ENCODE results near the gene LRIG1.

LRIG1 gene

GRCh38 chr3:66497985-66498671 is 2.7 kb downstream of the LRIG1 start:
- TF ChIP-seq, protein P1, sequence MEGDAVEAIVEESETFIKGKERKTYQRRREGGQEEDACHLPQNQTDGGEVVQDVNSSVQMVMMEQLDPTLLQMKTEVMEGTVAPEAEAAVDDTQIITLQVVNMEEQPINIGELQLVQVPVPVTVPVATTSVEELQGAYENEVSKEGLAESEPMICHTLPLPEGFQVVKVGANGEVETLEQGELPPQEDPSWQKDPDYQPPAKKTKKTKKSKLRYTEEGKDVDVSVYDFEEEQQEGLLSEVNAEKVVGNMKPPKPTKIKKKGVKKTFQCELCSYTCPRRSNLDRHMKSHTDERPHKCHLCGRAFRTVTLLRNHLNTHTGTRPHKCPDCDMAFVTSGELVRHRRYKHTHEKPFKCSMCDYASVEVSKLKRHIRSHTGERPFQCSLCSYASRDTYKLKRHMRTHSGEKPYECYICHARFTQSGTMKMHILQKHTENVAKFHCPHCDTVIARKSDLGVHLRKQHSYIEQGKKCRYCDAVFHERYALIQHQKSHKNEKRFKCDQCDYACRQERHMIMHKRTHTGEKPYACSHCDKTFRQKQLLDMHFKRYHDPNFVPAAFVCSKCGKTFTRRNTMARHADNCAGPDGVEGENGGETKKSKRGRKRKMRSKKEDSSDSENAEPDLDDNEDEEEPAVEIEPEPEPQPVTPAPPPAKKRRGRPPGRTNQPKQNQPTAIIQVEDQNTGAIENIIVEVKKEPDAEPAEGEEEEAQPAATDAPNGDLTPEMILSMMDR (IDR thresholded peaks at IDR 0.05), result no peak
- Histone ChIP-seq H3K27ac (peak overlapping the region; percentile 95), H3K4me3 (peak overlapping the region; percentile 98)
- DNase-seq (ENCODE audit: low spot score), result no peak

DNA sequence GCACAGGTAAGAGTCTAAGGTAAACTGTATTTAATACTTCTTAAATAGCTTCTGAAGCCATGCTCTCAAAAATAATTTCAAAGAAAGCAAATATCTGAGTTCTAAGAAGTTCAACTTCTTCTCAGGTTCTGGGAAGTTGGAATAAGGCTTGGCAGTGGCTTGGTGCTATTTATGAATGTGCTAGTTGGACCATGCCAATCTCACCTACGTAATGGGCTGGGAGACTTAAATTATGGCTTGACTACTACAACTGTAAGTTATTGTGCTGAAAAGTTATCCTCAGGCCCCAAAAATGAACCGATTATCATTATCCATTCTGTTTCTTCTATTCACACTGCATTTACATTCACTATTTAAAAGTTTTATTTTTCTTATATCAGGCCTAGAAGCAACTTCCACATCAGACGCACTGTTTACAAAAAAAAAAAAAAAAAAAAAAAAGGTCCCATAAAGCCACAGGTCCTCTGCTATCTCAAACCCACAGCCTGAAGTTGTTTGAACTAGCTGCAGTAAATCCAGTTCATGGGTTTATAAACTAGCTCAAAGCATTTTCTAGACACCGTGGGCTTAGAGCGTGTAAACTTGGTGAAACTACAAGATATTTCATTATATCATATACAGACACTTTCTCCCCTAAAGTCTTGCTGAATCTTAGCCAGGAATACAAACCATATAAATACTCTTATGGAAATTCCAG is 3.4 kb downstream of the LRIG1 start:
- DNase-seq (ENCODE audit: low spot score), result no peak
- TF ChIP-seq, protein P1 (IDR thresholded peaks at IDR 0.05), result no peak
- Histone ChIP-seq H3K27ac (peak overlapping the region; percentile 95), H3K4me3 (peak overlapping the region; percentile 98)

- H3K4me3 ChIP-seq, result no peak overlapping the region
- peak overlapping the region; percentile 95 for H3K27ac ChIP-seq
- TF ChIP-seq, protein P1 (IDR thresholded peaks at IDR 0.05), result no peak
- DNase-seq (ENCODE audit: low spot score), result no peak
Measured at GRCh38 chr3:66496746-66497145, 4.1 kb downstream of the LRIG1 start.

DNA sequence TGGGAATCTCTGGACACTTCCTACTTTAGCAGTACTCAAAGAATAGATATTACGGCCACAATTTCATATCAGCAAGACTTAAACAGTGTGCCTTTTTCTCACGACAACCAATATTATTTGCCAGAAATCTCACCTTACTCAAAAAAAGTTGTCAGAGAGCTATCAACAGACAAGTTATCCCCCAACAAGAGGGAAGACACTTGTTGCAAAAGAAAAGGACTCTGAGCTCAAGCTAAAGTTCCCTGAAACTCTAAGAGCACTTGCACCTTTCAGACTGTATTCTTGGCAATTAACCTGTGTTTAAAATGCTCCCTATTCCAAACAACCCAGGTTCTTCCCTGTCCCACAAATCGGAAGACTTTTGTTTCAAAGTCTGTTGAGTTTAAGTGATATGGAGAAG is 4.5 kb downstream of the LRIG1 start:
- peak overlapping the region; percentile 95 for H3K27ac ChIP-seq
- no peak for DNase-seq (ENCODE audit: low spot score)
- peak overlapping the region; percentile 19 for H3K4me3 ChIP-seq
- TF ChIP-seq, protein P1 (IDR thresholded peaks at IDR 0.05), result no peak

- peak overlapping the region; percentile 19 for H3K4me3 ChIP-seq
Measured at GRCh38 chr3:66495668-66496045, 5.2 kb downstream of the LRIG1 start.

GRCh38 chr3:66494959-66495667 is 5.7 kb downstream of the LRIG1 start:
- TF ChIP-seq, protein P1 (IDR thresholded peaks at IDR 0.05), result no peak
- no peak for DNase-seq (ENCODE audit: low spot score)
- H3K4me3 ChIP-seq, result peak overlapping the region; percentile 19
- peak overlapping the region; percentile 95 for H3K27ac ChIP-seq

More at GRCh38 chr3:66495668-66496045, 5.2 kb downstream of the LRIG1 start:
- DNase-seq (ENCODE audit: low spot score), result no peak
- TF ChIP-seq, protein P1 (IDR thresholded peaks at IDR 0.05), result no peak
- peak overlapping the region; percentile 95 for H3K27ac ChIP-seq

Measured in coronary artery (tissue), 2 donors.